GM21367 (cell line): ENCODE data around the gene DHRS9.
"Not testable (repeated sequence)": the region's sequence is repeated elsewhere in the genome, so short reads cannot be mapped to it uniquely, and the experiment has no call there.

Experiments used
- ATAC-seq: cut with Tn5 transposase; IDR thresholded peaks from one replicate; pipeline ENCODE4 v1.9.1; 2021; ENCODE audit not compliant: unreplicated experiment

Gene DHRS9

DNA sequence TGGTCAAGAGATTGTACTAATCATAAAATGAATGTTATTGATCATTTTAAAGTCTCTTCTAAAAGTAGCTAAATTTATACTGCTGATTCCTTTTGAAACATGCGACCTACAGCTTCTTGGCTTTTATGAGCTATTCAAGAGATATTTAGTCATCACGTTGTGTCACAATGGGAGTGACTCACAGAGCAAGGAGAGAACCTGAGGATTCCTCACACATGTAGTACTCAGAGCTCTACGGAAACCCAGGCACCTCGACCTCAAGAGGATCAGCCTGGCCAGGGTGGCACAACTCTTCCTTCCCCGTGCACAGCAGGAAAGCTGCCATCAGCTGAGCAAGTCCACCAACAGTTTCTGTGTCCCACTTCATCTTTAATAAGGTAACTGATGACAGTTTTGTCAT, at the start of gene DHRS9:
DHRS9 (plus strand) TSS at position 223 of the 400 bp plus-strand sequence. CDS start 12,019 bp downstream, outside the sequence.
- ATAC-seq: no peak

DNA sequence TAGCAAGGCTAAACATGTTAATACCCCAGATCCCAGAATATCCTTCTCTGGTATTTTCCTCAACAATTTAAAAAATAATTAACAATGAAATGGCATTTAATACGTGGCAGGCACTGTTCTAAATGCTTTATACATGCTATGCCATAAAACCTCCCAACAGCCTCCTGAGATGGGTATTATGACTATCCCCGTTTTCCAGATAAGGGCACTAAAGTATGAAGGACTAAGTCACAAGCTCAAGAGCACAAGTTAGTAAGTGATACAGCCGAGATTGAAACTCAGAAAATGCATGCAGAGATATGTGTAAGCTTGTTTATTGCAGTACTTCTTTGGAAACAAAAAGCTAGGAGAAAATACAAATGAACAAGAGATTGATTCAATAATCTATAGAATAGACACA, 46.2 kb upstream of the DHRS9 start:
- no peak for ATAC-seq

DNA sequence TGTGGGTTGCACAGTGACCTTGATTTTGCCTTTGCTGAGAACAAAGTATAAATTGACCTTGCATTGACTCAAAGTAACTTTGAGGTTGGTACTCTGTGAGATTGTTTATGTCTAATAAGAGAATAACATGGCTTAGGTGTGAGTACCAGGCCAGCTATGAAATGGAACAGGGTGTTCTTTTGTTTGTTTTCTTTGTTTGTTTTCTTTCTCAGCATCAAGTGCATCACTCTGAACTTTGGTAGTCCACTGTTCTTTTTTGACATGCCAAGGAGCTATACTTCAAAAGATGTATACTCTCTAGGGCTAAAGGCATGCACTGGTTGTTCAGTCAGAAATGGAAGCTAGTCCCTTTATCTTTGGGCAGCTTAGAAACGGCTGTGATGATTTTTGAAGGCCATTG, 43.3 kb upstream of the DHRS9 start:
- ATAC-seq: no peak

DNA sequence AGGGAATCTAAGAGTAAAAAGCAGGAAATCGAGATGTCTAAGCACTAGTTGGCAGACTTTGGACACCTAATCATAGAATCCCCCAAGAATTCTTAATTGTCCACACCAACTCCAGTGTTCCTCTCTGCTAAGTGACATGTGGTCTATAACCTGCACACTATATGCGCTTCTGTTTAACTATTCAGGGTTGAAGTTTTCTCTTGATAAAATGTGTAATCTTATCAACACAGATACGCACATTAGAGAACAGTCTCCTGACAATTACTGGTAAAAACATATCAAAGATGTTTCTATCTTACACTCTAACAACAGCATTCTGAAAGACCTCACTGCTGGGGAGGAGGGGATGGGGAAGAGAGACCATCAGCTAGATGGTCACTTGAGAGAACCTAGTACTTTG, 42.1 kb upstream of the DHRS9 start:
- ATAC-seq: no peak

DNA sequence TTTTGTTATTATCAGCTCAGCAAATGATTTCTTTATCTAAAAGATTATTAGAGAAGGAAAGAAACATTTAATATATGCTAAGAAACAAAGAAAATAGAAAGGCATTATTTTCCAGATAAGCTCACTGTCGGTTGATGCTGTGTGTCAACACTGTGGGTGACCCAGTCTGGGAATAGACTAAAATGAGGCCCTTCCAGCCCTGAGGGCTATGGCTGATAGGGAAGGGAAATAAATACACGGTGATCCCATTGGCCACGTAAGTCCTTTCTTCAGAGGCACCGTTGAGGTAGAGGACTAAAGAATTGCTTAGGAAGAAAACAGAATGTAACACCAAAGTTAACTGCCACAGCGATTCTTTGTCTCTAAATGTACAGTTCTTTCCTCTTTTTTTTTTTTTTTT, 40.0 kb upstream of the DHRS9 start:
- ATAC-seq: no peak

DNA sequence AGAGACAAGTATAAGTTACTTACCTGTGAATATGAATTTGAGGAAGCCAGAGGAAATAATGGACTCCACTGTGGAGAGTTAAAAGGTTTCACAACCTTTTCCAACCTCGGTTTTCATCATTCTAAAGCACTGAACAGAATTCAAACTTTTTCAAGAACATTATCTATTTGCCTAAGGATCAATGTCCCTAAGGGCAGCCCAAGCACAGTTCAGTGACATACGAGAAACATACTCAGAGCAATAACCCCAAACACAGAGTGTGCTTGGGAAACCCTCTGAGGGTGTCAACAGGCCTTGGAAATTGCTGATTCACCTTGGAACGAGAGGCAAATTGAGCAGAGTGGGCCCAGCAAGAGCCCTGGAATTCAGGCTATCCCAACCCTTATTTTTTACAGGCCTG, 38.2 kb upstream of the DHRS9 start, which contains the start of gene ABCB11:
ABCB11 (minus strand) TSS at position 123 of the 400 bp plus-strand sequence. CDS start 13,199 bp downstream, outside the sequence.
- ATAC-seq: no peak

DNA sequence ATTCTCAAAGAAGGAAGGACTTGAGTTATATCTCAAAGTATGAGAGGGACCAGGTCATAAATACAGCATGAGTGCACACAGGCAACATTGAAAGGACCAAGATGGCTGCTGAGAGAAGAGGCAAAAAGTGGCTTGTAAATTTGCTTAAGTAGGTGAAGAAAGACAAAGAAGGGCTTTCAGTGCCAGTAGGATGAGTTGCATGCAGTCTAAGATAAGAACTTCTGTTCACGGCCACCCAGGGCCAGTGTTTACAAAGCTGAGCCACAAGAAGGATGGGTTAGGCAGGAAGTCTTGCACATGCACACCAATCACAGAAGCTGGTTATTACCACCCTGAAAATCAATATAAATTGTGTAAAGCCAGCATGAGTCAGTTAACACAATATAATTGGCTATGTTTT, 35.1 kb upstream of the DHRS9 start:
- ATAC-seq: no peak

DNA sequence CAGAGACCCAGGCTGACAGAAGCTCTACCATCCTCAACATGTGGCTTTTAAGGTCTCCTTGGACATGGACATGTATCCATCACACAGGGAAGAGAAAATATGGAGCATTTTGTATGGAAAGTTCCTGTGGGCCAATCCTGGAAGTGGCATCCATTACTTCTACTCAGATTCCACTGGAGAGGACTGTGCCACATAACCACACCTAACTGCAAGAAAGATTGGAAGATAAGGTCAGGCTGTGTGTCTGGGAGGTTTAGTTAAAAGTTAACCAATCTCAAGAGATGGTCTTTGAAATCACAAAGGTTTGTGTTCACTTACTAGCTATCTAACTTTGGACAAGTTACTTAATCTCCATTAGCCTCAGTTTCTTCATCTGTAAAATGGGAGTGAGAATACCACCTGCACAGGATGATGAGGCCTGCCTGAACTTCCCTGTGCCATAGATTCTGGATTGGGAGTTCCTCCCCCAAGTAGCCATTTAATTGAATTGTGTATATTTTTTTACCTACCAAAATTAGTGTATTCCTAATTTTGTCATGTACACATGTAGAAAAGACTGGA, 34.3 kb upstream of the DHRS9 start:
- ATAC-seq: no peak

DNA sequence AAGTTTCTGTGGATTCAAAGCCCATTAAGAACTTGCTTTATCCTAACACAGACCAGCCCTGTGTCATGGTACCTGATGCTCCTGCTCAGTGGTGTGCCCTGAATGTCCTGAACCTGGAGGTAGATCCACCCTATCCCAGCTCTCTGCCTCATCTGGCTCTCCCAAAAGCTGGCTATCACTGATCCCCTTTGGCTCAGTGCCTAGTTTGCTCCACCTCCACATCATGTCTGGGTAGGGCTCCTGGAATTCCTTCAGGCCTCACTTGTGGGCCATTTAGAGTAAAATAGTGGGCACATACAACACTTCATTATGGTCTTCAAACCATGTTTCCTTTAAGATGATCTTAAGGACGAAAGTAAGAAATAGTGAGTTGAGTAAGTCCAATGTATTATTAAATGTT, 33.5 kb upstream of the DHRS9 start:
- ATAC-seq: no peak

DNA sequence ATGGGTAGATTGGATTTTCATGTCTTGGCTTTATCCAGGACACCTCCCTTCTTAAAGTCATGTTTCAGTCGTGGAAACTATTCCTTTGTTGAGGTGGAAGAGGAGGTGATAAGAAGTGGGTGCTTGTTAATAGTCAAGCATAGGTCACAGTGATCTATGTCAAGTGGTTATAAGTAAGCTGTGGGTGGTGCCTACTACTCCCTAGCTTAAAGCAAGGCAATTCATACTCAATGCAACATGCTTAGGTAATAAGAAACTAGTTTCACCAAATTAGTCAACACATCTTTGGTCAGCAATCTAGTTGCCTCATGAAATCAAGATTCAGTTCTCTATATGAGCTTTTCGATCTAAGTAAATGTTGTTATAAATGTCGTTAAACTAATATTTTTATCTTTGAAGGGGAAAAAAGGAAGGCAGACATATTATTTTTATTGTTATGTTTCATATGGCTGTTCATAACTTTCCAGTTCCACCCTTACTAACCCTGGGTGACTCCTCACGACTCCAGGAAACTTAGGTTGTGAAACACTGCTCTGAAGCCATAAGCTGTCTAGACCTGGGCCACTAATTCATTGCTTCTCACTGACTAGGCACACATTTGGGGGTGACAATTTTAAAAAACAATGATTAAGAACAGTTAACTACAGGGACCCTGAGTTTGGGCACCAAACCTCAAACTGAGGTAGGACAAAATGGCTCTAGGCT, 32.5 kb upstream of the DHRS9 start:
- ATAC-seq: peak; percentile 37

DNA sequence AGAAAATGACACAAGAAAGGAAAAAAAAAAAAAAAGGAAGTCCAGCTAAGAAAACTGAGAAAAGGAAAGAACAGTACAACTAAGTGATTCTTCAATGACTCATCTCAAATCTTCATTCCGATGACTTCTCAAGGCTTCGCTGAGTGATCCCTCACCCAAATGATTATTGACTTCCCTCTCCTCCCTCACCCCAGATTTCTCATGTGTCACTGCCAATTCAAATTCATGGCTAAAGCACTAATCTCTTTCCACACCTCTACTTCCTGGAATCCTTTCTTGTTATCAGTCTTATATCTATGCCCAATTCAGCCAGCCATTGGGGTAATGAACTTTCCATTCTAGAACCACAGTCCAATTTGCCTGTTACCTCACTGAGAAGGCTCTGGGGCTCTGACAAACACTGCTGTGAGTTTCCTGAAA, 31.0 kb upstream of the DHRS9 start:
- peak; percentile 63 for ATAC-seq

DNA sequence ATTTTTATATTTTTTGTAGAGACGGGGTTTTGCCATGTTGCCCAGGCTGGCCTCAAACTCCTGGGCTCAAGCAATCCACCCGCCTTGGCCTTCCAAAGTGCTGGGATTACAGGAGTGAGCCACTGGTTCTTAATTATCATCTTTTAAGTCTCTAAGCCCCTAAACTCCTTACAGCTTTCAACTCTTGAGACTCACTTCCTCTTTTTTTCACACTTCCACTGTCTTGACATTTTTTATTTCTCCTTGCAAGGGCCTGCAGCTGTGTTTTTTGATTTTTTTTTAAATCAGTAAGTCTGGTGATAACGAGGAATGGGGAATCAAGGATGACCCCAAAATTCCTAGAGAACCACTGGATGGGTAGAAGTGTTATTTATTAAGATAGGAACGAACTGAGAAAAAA, 29.7 kb upstream of the DHRS9 start:
- no peak for ATAC-seq

DNA sequence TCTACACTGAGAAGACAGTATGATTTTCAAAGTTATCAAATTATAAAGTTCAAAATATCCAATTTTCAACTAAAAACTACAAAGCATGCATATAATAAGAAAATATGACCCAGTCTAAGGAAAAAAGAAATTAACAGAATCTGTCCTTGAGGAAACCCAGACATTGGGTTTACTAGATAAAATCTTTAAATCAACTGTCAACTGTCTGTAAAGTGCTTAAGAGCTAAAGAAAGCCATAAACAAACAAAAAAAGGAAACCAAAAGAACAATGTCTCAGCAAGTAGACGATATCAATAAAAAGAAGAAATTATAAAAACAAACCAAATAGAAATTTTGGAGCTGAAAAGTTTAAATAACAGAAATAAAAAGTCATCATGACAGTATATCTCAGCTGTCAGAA, 27.8 kb upstream of the DHRS9 start:
- ATAC-seq: no peak

DNA sequence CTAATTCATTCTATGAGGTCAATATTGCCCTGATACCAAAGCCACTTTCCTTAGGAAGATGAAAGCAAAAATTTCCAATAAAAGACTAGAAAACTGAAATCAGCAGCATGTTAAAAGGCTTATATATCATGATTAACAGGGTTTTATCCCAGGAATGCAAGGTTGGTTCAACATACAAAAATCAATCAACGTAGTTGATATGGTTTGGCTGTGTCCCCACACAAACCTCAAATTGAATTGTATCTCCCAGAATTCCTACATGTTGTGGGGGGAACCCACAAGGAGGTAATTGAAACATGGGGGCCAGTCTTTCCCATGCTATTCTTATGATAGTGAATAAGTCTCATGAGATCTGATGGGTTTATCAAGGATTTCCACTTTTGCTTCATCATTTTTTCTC, 26.5 kb upstream of the DHRS9 start:
- no peak for ATAC-seq

DNA sequence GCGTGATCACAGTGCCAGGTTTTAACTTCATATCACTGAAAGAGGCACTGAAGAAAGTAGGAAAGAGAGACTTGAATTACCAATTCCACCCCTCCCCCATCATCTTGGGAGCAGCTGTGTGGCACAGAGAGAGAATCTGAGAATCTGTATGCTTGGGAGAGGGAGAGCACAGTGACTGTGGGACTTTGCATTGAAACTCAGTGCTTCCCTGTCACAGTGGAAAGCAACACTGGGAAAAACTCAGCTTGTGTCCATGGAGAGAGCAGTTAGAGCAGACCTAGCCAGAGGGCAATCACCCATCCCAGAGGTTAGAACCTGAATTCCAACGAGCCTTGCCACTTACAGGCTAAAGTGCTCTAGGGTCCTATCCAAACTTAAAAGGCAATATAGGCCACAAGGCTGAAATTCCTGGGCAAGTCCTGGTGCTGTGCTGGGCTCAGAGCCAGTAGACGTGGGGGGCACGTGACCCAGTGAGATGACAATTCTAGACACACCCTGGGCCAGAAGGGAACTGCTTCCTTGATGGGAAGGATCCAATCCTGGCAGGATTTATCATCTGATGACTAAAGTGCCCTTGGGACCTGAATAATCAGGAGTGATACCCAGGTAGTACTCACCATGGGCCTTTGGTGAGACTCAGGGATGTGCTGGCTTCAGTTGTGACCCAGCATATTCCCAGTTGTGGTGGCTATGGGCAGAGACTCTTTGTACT, 22.8 kb upstream of the DHRS9 start:
- ATAC-seq: no peak

DNA sequence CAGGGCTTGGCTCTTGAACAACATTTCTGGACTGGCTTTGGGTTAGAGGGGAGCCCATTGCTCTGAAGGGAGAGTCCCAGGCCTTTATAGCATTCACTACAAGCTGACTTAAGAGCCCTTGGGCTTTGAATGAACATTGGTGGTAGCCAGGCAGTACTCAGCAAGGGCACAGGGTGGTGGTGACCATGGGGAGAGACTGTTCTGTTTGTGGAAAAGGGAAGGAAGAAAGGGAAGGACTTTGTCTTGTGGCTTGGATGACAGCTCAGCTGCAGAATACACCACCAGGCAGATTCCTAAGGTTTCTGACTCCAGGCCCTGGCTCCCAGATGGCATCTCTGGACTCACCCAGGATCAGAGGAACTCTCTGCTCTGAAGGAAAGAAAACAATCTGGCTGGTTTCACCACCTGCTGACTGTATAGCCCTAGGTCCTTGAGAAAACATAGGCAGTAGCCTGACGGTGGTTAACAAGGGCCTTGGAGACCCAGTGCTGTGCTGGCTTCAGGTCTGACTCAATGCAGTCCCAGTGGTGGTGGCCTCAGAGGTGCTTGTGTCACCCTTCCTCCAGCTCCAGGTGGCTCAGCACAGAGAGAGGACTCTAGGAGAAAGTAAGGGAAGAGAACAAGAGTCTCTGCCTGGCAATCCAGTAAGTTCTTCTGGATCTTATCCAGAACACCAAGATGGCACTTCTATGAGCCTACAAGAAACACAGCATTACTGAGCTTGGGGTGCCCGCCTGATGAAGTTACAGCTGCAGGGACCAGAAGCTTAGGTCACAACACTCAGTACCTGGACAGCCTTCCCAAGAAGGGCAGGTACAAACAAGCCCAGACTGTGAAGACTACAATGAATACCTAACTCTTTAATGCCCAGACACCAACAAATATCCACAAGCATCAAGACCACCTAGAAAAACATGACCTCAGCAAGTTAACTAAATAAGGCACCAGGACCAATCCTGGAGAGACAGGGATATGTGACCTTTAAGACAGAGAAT, 21.8 kb upstream of the DHRS9 start:
- ATAC-seq: no peak

DNA sequence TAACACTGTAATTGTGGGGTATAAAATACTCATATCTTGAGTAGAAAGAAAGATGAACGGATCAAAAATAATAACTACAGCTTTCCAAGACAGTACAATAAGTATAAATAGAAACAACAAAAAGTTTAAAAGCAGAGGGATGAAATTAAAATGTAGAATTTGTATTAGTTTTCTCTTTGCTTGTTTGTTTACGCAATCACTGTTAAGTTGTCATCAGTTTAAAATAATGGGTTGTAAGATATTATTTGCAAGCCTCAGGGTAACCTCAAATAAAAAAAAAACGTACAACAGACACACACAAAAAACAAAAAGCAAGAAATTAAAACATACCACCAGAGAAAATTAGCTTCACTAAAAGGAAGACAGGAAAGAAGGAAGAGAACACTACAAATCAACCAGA, 20.2 kb upstream of the DHRS9 start:
- ATAC-seq: no peak

DNA sequence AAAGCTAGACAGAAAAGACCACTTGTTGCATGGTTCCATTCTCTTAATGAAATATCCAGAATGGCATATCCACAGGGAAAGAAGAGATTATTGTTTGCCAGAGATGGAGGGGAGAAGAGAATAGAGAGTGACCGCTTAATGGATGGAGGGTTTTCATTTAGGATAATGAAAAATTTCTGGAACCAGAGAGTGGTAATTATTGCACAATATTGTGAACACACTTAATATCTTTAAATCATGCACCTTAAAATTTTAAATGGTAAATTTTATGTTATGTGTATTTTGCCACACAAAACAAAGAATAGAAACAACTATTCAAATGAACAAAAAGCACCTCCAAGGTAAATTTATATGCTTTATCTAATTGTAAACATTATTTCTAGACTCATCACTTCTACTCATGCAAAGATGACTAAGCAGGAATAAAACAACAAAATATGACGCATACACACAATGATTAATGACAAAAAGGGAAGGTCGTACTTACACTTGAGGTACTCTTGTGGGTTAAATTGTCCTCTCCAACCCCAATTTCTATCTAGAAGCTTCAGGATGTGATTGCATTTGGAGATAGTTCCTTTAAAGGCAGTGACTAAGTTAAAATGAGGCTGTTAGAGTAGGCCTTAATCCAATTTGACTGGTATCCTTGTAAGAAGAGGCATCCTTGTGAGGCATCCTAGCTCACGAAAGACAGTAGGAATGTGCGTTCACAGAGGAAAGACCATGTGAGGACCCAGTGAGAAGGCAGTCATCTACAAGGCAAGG, 18.7 kb upstream of the DHRS9 start:
- no peak for ATAC-seq

DNA sequence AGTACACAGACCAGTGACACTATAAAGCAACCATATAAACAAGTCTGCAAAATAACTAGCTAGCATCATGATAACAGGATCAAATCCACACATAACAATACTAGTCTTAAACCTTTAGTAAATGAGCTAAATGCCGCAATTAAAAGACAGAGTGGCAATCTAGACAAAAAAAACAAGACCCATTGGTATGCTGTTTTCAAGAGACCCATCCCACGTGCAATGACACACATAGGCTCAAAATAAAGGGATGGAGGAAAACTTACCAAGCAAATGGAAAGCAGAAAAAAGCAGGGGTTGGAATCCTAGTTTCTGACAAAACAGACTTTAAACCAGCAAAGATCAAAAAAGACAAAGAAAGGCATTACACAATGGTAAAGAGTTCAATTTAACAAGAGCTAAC, 14.8 kb upstream of the DHRS9 start:
- ATAC-seq: not testable (repeated sequence)

DNA sequence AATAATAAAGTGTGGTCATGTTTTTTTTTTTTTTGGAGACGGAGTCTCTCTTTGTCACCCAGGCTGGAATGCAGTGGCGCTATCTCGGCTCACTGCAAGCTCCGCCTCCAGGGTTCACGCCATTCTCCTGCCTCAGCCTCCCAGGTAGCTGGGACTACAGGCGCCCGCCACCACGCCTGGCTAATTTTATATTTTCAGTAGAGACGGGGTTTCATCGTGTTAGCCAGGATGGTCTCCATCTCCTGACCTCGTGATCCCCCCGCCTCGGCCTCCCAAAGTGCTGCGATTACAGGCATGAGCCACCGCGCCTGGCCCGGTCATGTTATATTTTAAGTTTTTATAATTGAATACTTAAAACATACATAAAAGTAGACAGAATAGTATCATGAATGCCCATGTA, 5.2 kb upstream of the DHRS9 start:
- ATAC-seq: not testable (repeated sequence)
